Measurements from ENCODE around the gene FAP. TPM values are rescaled to one million over a fixed set of nuclear protein-coding genes. Genes with fewer than 3 reads are reported as not detected.

The FAP gene
- total RNA-seq, 1 experiment from 2014 or later, result 0.88 TPM

GRCh38 chr2:162267496-162267895 lies 24.3 kb upstream of the FAP start:
- no TSS peak for BruUV-seq (replicated peaks)

GRCh38 chr2:162266460-162266760 lies 23.2 kb upstream of the FAP start:
- ChIA-PET POLR2A (ENCODE audit: low non-redundant PET) (no interaction called here), CTCF (no interaction called here)

More at GRCh38 chr2:162267496-162267895, 24.3 kb upstream of the FAP start:
- no peak for DNase-seq (ENCODE audit: low spot score)
- Histone ChIP-seq H3K36me3 (ENCODE audit: insufficient read depth, low read length, poor library complexity, severe bottlenecking) (no peaks in the 10 kb centered on the region), H3K4me3 (ENCODE audit: low read depth, low read length, poor library complexity, severe bottlenecking) (no peak overlapping the region), H3K4me1 (ENCODE audit: insufficient read depth, low read length, poor library complexity, severe bottlenecking) (no peaks in the 10 kb centered on the region), H3K9me3 (ENCODE audit: low read depth, low read length, poor library complexity, severe bottlenecking) (no peaks in the 10 kb centered on the region), H3K27ac (ENCODE audit: low read depth, low read length, poor library complexity, severe bottlenecking) (no peak overlapping the region), H3K27me3 (replicated peaks; ENCODE audit: insufficient read depth, low read depth, low read length, poor library complexity) (no peaks in the 10 kb centered on the region)
- no peak for TF ChIP-seq CTCF (conservative IDR thresholded peaks at IDR 0.05; ENCODE audit: low read depth, low read length)
- TF ChIP-seq EZH2 (IDR thresholded peaks at IDR 0.05; ENCODE audit: borderline replicate concordance, low read depth, low read length, poor library complexity, severe bottlenecking), result no peak
- intact Hi-C loops (cut with micrococcal nuclease; ENCODE audit: unreplicated experiment), result no loop called here
- CTCF ChIA-PET, result no interaction called here
- POLR2A ChIA-PET (ENCODE audit: low non-redundant PET), result no interaction called here

DNA sequence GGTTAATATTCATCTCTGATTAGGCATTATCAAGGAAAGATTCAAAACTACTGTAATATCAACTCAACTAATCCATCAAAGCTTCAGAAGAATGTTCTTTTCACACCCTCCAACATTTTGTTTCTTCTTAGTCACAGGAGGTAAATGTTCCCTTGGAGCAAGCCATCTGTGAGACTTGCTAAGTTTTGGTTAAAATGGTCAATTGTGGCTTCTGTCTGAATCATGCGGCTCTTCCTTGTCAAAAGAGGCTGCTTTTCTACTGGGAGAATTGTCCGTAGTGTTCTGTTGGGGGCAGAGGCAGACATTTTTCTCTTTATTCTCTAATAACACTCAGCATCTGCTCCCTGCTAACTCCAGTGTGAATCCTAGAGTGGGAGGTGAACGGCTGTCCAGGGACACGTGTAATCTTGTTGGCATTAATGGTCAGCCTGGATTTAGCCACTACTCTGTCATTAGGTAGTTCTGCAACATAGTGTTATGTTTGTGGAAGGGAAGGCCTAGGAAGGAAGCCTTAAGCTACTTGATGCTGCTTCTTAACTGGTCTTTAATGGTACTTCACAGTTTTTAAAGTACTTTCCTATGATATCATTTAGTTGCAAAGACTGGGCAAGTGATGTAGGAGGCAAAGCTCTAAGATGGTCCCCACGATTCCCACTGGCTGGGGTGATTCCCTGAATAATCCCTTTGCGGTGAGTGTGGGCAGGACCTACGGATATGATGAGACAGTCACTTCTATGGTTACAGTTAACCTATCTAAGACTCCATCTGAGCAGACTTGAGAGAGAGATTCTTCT lies 22.6 kb upstream of the FAP start:
- TF ChIP-seq EZH2 (IDR thresholded peaks at IDR 0.05; ENCODE audit: borderline replicate concordance, low read depth, low read length, poor library complexity, severe bottlenecking) (no peak), CTCF (conservative IDR thresholded peaks at IDR 0.05; ENCODE audit: low read depth, low read length) (no peak)
- POLR2A ChIA-PET (ENCODE audit: low non-redundant PET), result no interaction called here
- BruUV-seq (replicated peaks), result no TSS peak
- intact Hi-C loops (cut with micrococcal nuclease; ENCODE audit: unreplicated experiment), result no loop called here
- Histone ChIP-seq H3K4me3 (ENCODE audit: low read depth, low read length, poor library complexity, severe bottlenecking) (no peak overlapping the region), H3K4me1 (ENCODE audit: insufficient read depth, low read length, poor library complexity, severe bottlenecking) (peaks cover 6% of the 10 kb centered on the region), H3K27ac (ENCODE audit: low read depth, low read length, poor library complexity, severe bottlenecking) (no peak overlapping the region), H3K9me3 (ENCODE audit: low read depth, low read length, poor library complexity, severe bottlenecking) (no peaks in the 10 kb centered on the region), H3K36me3 (ENCODE audit: insufficient read depth, low read length, poor library complexity, severe bottlenecking) (no peaks in the 10 kb centered on the region), H3K27me3 (replicated peaks; ENCODE audit: insufficient read depth, low read depth, low read length, poor library complexity) (no peaks in the 10 kb centered on the region)
- DNase-seq (ENCODE audit: low spot score), result no peak
- CTCF ChIA-PET, result no interaction called here

More at GRCh38 chr2:162266460-162266760, 23.2 kb upstream of the FAP start:
- intact Hi-C loops (cut with micrococcal nuclease; ENCODE audit: unreplicated experiment), result no loop called here
- Histone ChIP-seq H3K9me3 (ENCODE audit: low read depth, low read length, poor library complexity, severe bottlenecking) (no peaks in the 10 kb centered on the region), H3K27me3 (replicated peaks; ENCODE audit: insufficient read depth, low read depth, low read length, poor library complexity) (no peaks in the 10 kb centered on the region), H3K36me3 (ENCODE audit: insufficient read depth, low read length, poor library complexity, severe bottlenecking) (no peaks in the 10 kb centered on the region), H3K27ac (ENCODE audit: low read depth, low read length, poor library complexity, severe bottlenecking) (no peak overlapping the region), H3K4me3 (ENCODE audit: low read depth, low read length, poor library complexity, severe bottlenecking) (no peak overlapping the region), H3K4me1 (ENCODE audit: insufficient read depth, low read length, poor library complexity, severe bottlenecking) (peaks cover under 1% of the 10 kb centered on the region)
- DNase-seq (ENCODE audit: low spot score), result no peak
- BruUV-seq (replicated peaks), result no TSS peak
- TF ChIP-seq CTCF (conservative IDR thresholded peaks at IDR 0.05; ENCODE audit: low read depth, low read length), result no peak
- no peak for TF ChIP-seq EZH2 (IDR thresholded peaks at IDR 0.05; ENCODE audit: borderline replicate concordance, low read depth, low read length, poor library complexity, severe bottlenecking)

Measured in A673 (cell line).